OCI-LY3 (cell line): ENCODE data around the gene PIP5K1B.

Experiments used
- CTCF ChIP-seq: fragments of 200-600, 300-600 bp; sonication (generic); IDR thresholded peaks from 2 replicates; pipeline ENCODE4 v1.5.1; 2014; ENCODE audit warnings: antibody characterized with exemption, low read length, low read depth
- EZH2phosphoT487 ChIP-seq: fragments of 200-600 bp; shearing (Covaris generic); IDR thresholded peaks from 2 replicates; pipeline ENCODE4 v1.6.1; 2018; ENCODE audit warnings: antibody characterized with exemption, mixed run types, low read depth

- TF ChIP-seq CTCF = no peak
- TF ChIP-seq EZH2phosphoT487 = no peak
These were observed 259.7 kb downstream of the PIP5K1B start for GRCh38 chr9:68964765-68965164.
